Astrocyte of the hippocampus (primary cell): Measurements from ENCODE around the gene SLC17A9.

ENCODE experiments used
- DNase-seq: peaks from one replicate; pipeline ENCODE4 v3.0.0; 2011; ENCODE audit warnings: low read depth, low spot score

The SLC17A9 gene

GRCh38 chr20:62920039-62920645 lies 32.4 kb upstream of the SLC17A9 start:
- no peak for DNase-seq

GRCh38 chr20:62921119-62921687 lies 31.3 kb upstream of the SLC17A9 start:
- DNase-seq, result peak; percentile 78

DNA sequence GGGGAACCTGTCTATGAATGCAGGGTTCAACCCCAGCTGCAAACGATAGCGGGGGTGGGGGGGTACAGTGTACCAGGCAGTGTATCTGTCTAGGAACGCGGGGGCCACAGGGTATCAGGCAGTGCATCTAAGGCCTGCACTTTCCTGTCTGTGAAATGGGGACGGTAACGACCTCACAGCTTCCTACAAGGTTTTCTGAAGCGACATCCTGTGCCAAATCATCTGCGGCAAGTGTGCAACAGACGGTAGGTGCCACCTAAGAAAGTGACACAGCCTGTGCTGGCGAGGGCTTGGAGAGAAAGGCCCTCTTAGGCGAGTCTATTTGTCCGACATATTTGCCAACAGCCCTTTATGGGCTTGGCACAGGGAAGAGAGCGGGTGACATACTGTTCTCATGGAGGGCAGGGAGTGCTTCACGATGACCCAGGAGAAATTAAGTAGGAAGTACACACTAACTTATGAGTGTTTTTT lies 30.0 kb upstream of the SLC17A9 start:
- no peak for DNase-seq

DNA sequence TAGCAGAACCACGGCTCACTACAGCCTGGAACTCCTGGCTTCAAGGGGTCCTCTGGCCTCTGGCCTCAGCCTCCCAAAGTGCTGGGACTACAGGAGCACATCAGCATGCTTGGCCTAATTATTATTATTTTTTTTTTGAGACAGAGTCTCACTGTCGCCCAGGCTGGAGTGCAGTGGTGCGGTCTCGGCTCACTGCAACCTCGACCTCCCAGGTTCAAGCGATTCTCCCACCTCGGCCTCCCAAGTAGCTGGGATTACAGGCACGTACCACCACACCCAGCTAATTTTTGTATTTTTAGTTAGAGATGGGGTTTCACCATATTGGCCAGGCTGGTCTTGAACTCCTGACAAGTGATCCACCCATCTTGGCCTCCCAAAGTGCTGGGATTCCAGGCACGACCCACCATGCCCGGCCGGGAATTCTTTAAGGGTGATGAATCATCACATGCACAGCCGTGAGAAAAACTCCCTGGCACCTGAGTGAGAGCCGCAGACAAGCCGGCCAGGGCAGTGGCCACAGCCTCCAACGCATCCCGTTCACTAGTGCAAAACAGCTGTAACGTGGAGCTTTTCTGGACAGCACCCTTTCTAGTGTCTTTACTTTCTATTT lies 29.3 kb upstream of the SLC17A9 start:
- peak; percentile 93 for DNase-seq

DNA sequence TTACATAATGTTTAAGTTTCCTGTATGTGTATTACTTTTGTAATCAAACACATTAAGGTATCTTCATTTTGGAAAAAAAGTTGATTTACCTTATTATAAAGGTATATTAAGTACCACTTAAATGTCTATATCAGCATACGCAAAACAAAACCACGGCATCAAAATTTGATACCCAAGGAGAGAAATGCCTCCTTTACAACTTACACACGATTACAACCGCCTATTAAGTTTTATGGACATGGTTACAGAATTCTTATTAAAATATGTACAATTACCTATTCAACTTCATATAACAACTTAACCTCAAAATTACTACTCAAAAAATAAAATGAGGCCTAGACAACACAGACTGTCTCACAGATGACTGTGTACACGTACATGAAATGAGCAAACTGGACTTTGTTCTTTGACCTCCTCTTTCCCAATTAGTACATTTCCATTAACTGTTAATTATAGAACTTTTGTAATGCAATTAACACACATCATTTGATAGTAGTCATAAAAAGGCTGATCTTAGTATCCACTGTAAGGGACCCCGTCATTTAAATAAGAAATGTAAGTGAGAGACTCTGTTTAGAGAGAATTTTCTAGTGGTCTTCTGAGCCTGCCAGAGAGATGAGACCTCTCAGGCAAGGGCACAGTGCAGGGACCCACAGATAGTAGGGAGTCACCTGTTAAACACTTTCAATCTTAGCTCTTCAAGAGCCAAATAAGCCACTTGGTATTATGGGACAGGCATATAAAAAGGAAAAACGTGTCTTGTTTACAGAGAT lies 28.7 kb upstream of the SLC17A9 start:
- no peak for DNase-seq

GRCh38 chr20:62924442-62925075 lies 27.9 kb upstream of the SLC17A9 start:
- DNase-seq, result peak; percentile 63

DNA sequence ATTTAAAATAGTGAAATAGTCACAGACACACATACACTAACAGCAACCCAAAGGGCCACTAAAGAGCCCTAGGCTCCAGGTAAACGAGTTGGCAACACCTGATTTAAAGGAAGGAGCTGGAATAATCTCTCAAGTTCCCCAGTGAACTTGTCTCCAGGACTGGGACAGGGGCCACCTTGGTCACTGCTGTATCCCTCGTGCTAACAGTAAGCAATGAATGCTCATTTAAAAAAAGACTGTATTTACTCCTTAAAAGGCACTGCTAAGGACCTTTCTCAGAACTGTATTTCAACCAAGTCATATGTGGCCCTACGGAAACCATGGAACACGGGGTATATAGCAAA lies 27.5 kb upstream of the SLC17A9 start:
- DNase-seq, result no peak

DNA sequence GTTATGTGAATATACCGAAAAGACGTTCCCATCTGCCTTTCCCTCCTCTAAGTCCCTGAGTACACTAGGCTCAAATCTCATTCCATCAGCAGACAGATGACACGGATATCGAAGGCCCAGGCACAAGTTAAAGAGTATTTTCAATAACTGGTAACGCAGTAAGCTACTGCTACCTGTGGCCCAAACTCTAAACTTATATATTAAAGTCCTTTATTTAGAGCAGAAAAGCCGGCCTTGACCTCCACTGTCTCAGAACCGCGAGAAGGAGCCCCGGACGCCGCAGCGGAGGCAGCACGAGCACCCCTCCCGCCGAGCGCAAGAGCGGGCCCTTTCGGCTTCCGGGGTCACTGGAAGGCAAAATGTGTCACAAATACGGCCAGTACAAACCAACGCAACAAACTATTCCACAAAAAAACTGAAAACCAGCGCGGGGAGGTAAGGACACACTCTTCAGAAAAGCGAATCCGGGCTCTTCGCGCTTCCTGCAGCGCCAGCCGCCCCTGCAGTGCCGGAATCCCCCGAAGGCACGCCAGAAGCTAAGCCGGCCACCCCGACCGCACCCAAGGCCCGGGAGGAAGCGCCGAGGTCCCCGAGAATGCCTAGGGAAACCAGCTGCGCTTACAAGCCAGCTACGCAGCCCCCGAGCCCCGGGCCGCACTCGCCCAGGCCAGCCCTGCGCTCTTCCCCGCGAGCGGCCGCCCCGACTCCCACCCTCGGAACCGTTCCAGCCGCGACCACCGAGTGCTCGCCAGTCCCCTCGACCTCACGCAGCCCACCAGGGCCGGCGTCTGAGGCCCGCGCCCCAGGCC lies 26.9 kb upstream of the SLC17A9 start:
- DNase-seq, result peak; percentile 50

GRCh38 chr20:62926229-62927127 lies 26.0 kb upstream of the SLC17A9 start, which contains the start of gene DIDO1:
Gene DIDO1, minus strand, starts transcription at chr20:62926505.
- DNase-seq, result peak; percentile 96

GRCh38 chr20:62927128-62927705 lies 25.3 kb upstream of the SLC17A9 start:
- DNase-seq, result no peak

DNA sequence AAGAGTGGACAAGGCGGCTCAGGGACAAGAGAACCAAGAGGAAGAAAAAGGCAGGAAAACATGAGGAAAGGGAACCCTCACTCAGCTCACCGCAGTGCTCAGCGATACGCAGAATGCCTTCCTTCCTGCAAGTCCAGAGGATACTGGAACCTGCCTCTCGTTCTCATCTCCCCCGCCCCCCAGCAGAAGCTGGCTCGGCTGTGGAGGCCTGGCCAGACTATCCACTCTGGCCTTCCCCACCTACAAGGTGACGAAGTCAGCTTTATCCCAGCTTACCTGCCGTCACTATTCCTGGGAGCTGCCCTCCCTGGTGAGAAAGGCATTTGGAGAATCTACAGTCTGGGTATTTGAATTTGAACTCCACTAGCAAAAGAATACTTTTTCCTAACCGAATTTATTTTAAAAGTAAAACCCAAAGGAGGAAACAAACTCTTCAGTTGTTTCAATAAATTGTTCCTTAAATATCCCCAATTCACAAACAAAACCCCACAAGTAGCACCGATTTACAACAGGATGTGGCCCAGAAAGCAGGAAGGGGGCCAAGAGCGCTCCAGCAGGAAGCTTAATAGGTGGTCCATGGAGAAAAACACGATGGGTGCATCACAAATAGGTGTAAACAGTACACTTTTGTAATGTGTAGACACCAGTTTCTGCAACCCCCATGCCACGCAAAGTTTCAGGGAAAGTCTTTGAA lies 24.1 kb upstream of the SLC17A9 start:
- DNase-seq, result no peak

- peak; percentile 74 for DNase-seq
Measured at GRCh38 chr20:62929051-62929538, 23.4 kb upstream of the SLC17A9 start.

DNA sequence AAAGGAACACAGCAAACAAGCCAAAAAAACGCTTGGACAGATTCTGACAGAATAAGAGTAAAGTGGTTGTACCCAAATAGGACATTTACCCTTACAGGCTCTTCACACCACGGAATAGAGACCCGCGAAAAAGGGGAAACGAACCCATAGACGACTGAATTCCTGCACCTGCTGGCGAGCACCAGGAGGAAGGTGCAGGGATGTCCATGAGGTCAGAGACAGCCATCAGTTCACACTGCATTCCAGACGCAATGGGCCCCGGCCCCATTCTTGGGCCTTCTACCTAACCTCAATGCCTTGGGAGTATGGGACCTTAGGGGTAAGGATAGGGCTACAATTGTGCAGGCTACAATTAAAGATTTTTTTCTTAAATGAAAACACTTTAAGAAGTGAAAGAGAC lies 21.0 kb upstream of the SLC17A9 start:
- DNase-seq, result no peak

GRCh38 chr20:62933966-62934365 lies 18.5 kb upstream of the SLC17A9 start:
- DNase-seq, result no peak

- DNase-seq, result no peak
Measured at GRCh38 chr20:62935204-62935967, 17.1 kb upstream of the SLC17A9 start.

GRCh38 chr20:62935968-62936585 lies 16.4 kb upstream of the SLC17A9 start:
- DNase-seq, result no peak

- DNase-seq, result peak; percentile 99
Measured at GRCh38 chr20:62937268-62938104, 15.0 kb upstream of the SLC17A9 start.
